ENCODE results near the gene UCP3. TPM values are rescaled to one million over a fixed set of nuclear protein-coding genes. Genes with fewer than 3 reads are reported as not detected.

The UCP3 gene
- total and polyA plus RNA-seq, 2 of the 8 experiments (the other 6 are each of a cell fraction or from before 2014, with no cell fraction given) = 0.85 to 1.3 TPM

- no peak overlapping the region for H2AK5ac ChIP-seq (ENCODE audit: low read depth, low read length)
- no peaks in the 10 kb centered on the region for H3K9me3 ChIP-seq (ENCODE audit: insufficient read depth in 2 of 2, low read depth in 1 of 2, low read length in 1 of 2)
- H3K56ac ChIP-seq (replicated peaks; ENCODE audit: insufficient read length, low read depth, low read length) = no peak overlapping the region
- H2BK15ac ChIP-seq (ENCODE audit: low read length) = no peak overlapping the region
- WGBS, 2 experiments (ENCODE audit: extremely low coverage in 1 of 2, insufficient coverage in 1 of 2, insufficient read length in 1 of 2, insufficient replicate concordance in 2 of 2, low coverage in 1 of 2, low lambda C conversion rate in 2 of 2, missing lambda C conversion rate in 1 of 2) = 86% methylated on average over 1 of the region's 1 CpG; no CpG with 5 or more reads in 1 of the 2 experiments
- H4K8ac ChIP-seq (ENCODE audit: extremely low read depth, insufficient read depth, low read length) = no peak overlapping the region
- H3K4me3 ChIP-seq (ENCODE audit: extremely low read depth in 1 of 4, insufficient read depth in 2 of 4, low read depth in 3 of 4, low read length in 4 of 4) = no peak overlapping the region
- no peak for DNase-seq (ENCODE audit: low read depth in 1 of 2, low spot score in 2 of 2)
- H3K18ac ChIP-seq (ENCODE audit: extremely low read depth, low read length) = no peak overlapping the region
- no peak overlapping the region for H2BK20ac ChIP-seq (ENCODE audit: low read length)
- no peaks in the 10 kb centered on the region for H3K79me2 ChIP-seq (ENCODE audit: control insufficient read depth in 1 of 2, insufficient read depth in 2 of 2, low read length in 2 of 2)
- H3K36me3 ChIP-seq (ENCODE audit: control insufficient read depth in 2 of 4, insufficient read depth in 4 of 4, low read length in 3 of 4) = peaks cover 10 to 27% (median 20%) of the 10 kb centered on the region in 4 experiments; a peak in 6 of 8 replicates
- peaks cover 0 to 4% of the 10 kb centered on the region in 2 experiments for H4K20me1 ChIP-seq (replicated peaks in 1 of 2; ENCODE audit: control insufficient read depth in 1 of 2, insufficient read depth in 2 of 2, low read length in 2 of 2)
- H3K23me2 ChIP-seq (ENCODE audit: low read depth, low read length) = no peaks in the 10 kb centered on the region
- POLR2A ChIA-PET (ENCODE audit: partially characterized antibody) = interaction anchor here (0.7 to 8.8 kb wide), 4 partner anchors 9 to 123 kb away, joined by 3 to 94 read pairs (median 8); partner anchors contain the start of gene UCP2
- no peak overlapping the region for H4K5ac ChIP-seq (ENCODE audit: insufficient read length, low read depth, low read length)
- CTCF ChIA-PET (ENCODE audit: partially characterized antibody) = interaction anchor here (0.6 kb wide), 1 partner anchor 563 kb away, joined by 4 read pairs; no protein-coding TSS in a partner anchor
- H4K91ac ChIP-seq (replicated peaks; ENCODE audit: insufficient read length, low read length) = no peak overlapping the region
- no peak for FAIRE-seq
- H3K4ac ChIP-seq (replicated peaks; ENCODE audit: insufficient read length, low read depth, low read length) = no peak overlapping the region
- no peak overlapping the region for H3K4me2 ChIP-seq (ENCODE audit: insufficient read depth in 1 of 2, low read depth in 2 of 2, low read length in 2 of 2)
- no peak overlapping the region for H2AFZ ChIP-seq (ENCODE audit: low read length)
- no peaks in the 10 kb centered on the region for H3K27me3 ChIP-seq (replicated peaks in 1 of 4; ENCODE audit: control insufficient read depth in 3 of 4, extremely low read depth in 1 of 4, insufficient read depth in 3 of 4, low read length in 3 of 4)
- H3K79me1 ChIP-seq (ENCODE audit: low read depth, low read length) = no peaks in the 10 kb centered on the region
- no peak overlapping the region for H2BK12ac ChIP-seq (ENCODE audit: low read depth, low read length)
- H2BK120ac ChIP-seq (replicated peaks; ENCODE audit: low read depth, low read length) = no peak overlapping the region
- no peak overlapping the region for H3K14ac ChIP-seq (ENCODE audit: insufficient read length)
- H2BK5ac ChIP-seq (ENCODE audit: low read depth, low read length) = no peak overlapping the region
- no peak overlapping the region for H3K27ac ChIP-seq (ENCODE audit: low read depth, low read length)
- no peaks in the 10 kb centered on the region for H3K4me1 ChIP-seq (replicated peaks in 1 of 4; ENCODE audit: control insufficient read depth in 3 of 4, insufficient read depth in 4 of 4, low read length in 3 of 4)
- H3K9ac ChIP-seq (replicated peaks in 1 of 4; ENCODE audit: extremely low read depth in 1 of 4, low read depth in 3 of 4, low read length in 3 of 4) = no peak overlapping the region
- no peak overlapping the region for H3K23ac ChIP-seq (ENCODE audit: insufficient read length)
- no peak for TF ChIP-seq SIRT6 (IDR thresholded peaks at IDR 0.05; ENCODE audit: low read length)
- TF ChIP-seq MAX (IDR thresholded peaks at IDR 0.05) = no peak
- TF ChIP-seq NRF1 (IDR thresholded peaks at IDR 0.05; ENCODE audit: low read depth, low read length) = no peak
- TF ChIP-seq EP300 (IDR thresholded peaks at IDR 0.05; ENCODE audit: borderline replicate concordance in 1 of 2, low read depth in 2 of 2, low read length in 2 of 2) = no peak
- no peak for TF ChIP-seq BRCA1 (IDR thresholded peaks at IDR 0.05; ENCODE audit: low read depth, low read length)
- no peak for TF ChIP-seq TAF1 (IDR thresholded peaks at IDR 0.05; ENCODE audit: low read depth, low read length)
- no peak for TF ChIP-seq TAF7 (optimal IDR thresholded peaks at IDR 0.05; ENCODE audit: borderline replicate concordance, low read depth, low read length)
- no peak for TF ChIP-seq POU5F1 (IDR thresholded peaks at IDR 0.05; ENCODE audit: low read depth, low read length)
- TF ChIP-seq TBP (IDR thresholded peaks at IDR 0.05; ENCODE audit: low read depth, low read length) = no peak
- no peak for TF ChIP-seq E2F6 (IDR thresholded peaks at IDR 0.05)
Measured at GRCh38 chr11:73972187-73972586, 36.7 kb downstream of the UCP3 start.

All from H1 (cell line).